HCT116 (cell line): ENCODE data around the gene RPL38. TPM values are rescaled to one million over a fixed set of nuclear protein-coding genes. Genes with fewer than 3 reads are reported as not detected.
A peak's percentile ranks its signal among the peaks of the same experiment; 100 is the strongest.

Source experiments
- ATAC-seq: fragments of 200-7000 bp; cut with Tn5 transposase; 2 replicates; pipeline ENCODE4 v1.9.1; 2020; ENCODE audit warnings: mild to moderate bottlenecking, moderate library complexity
- BruUV-seq: library from RNA; stranded (reverse); fragments of 400-500 nt; replicated peaks from 2 replicates; lab custom pipeline; 2021; lab: Mats Ljungman, UMichigan
- CTCF ChIA-PET: fragments of 300-600 bp; sonication (Branson Sonifier 250); formaldehyde crosslinking; loops from one replicate; lab custom pipeline; 2021; ENCODE audit warnings: antibody characterized with exemption; lab: Charles Lee
- POLR2A ChIA-PET: fragments of 300-600, 350-600 bp; sonication (Branson Sonifier 250); formaldehyde crosslinking; loops from one replicate; lab custom pipeline; 2021; ENCODE audit warnings: antibody characterized with exemption; lab: Charles Lee
- RAD21 ChIA-PET, 2 experiments: fragments of 300-600 bp; sonication (Branson Sonifier 250); formaldehyde crosslinking; loops; one replicate each; lab custom pipeline; 2023; ENCODE audit warnings: low total read pairs in 2 of 2; ENCODE audit not compliant: uncharacterized antibody in 2 of 2, unreplicated experiment in 2 of 2, low non-redundant PET in 1 of 2; lab: Charles Lee
- DNase-seq: peaks from one replicate; pipeline ENCODE4 v3.0.0-alpha.2; 2010; ENCODE audit warnings: low read depth, low spot score
- H2AFZ ChIP-seq: fragments of 200-600 bp; shearing (Covaris generic), sonication (generic); 2 replicates; pipeline ENCODE4 v1.6.1; 2017; ENCODE audit warnings: low read depth, mixed run types, mixed read lengths, antibody characterized with exemption, low read length; ENCODE audit not compliant: poor library complexity, severe bottlenecking
- H3K27ac ChIP-seq: 2 replicates; pipeline ENCODE4 v1.5.1; 2012; ENCODE audit warnings: low read depth, low read length
- H3K27me3 ChIP-seq: fragments of 200-600 bp; sonication (generic); 2 replicates; pipeline ENCODE4 v1.6.1; 2016; ENCODE audit warnings: mixed run types, low read length, mixed read lengths; ENCODE audit not compliant: insufficient read depth
- H3K36me3 ChIP-seq, 2 experiments: fragments of 200-500 bp in 1 of 2; fragments of 200-600 bp in 1 of 2; sonication (Bioruptor generic) in 1 of 2; sonication (generic) in 1 of 2; 2 replicates each; pipeline versions ENCODE4 v1.5.1 to v1.6.1; 2014 to 2016; ENCODE audit warnings: low read length in 2 of 2, inconsistent platforms in 1 of 2, mixed read lengths in 1 of 2, mixed run types in 1 of 2; ENCODE audit not compliant: insufficient read depth in 2 of 2, control insufficient read depth in 1 of 2
- H3K4me1 ChIP-seq, 2 experiments: fragments of 200-600 bp in 1 of 2; sonication (generic) in 1 of 2; 2 replicates each; pipeline versions ENCODE4 v1.5.1 to v1.6.1; 2012 to 2017; ENCODE audit warnings: low read length in 2 of 2, inconsistent platforms in 1 of 2, mild to moderate bottlenecking in 1 of 2, mixed read lengths in 1 of 2, mixed run types in 1 of 2, moderate library complexity in 1 of 2; ENCODE audit not compliant: insufficient read depth in 2 of 2, control insufficient read depth in 1 of 2
- H3K4me2 ChIP-seq: fragments of 200-600 bp; sonication (generic); 2 replicates; pipeline ENCODE4 v1.6.1; 2017; ENCODE audit warnings: mixed run types, low read length, mixed read lengths
- H3K4me3 ChIP-seq, 2 experiments: fragments of 200-600 bp in 1 of 2; sonication (generic) in 1 of 2; replicated peaks in 1 of 2; 2 replicates each; pipeline ENCODE4 v1.5.1; 2011 to 2016; ENCODE audit warnings: low read length in 2 of 2, control low read depth in 1 of 2, low read depth in 1 of 2, mild to moderate bottlenecking in 1 of 2, mixed read lengths in 1 of 2, mixed run types in 1 of 2
- H3K79me2 ChIP-seq: fragments of 200-600 bp; sonication (generic); 2 replicates; pipeline ENCODE4 v1.6.1; 2017; ENCODE audit warnings: mild to moderate bottlenecking, mixed run types, low read length, moderate library complexity, mixed read lengths; ENCODE audit not compliant: insufficient read depth
- H3K9ac ChIP-seq: fragments of 200-600 bp; sonication (generic); 2 replicates; pipeline ENCODE4 v1.6.1; 2016; ENCODE audit warnings: low read length, mixed read lengths
- H3K9me2 ChIP-seq: fragments of 200-600 bp; sonication (generic), shearing (Covaris generic); 2 replicates; pipeline ENCODE4 v1.6.1; 2017; ENCODE audit warnings: mixed run types, mild to moderate bottlenecking, moderate library complexity; ENCODE audit not compliant: insufficient read depth
- H3K9me3 ChIP-seq, 2 experiments: fragments of 200-500 bp in 1 of 2; fragments of 200-600 bp in 1 of 2; sonication (Bioruptor generic) in 1 of 2; sonication (generic) in 1 of 2; 2 replicates each; pipeline ENCODE4 v1.6.1; 2014 to 2017; ENCODE audit warnings: low read length in 2 of 2, mixed read lengths in 2 of 2, inconsistent platforms in 1 of 2, low read depth in 1 of 2, mild to moderate bottlenecking in 1 of 2, mixed run types in 1 of 2, moderate library complexity in 1 of 2; ENCODE audit not compliant: control insufficient read depth in 1 of 2, insufficient read depth in 1 of 2
- H4K20me1 ChIP-seq: fragments of 200-600 bp; sonication (generic), shearing (Covaris generic); 2 replicates; pipeline ENCODE4 v1.6.1; 2017; ENCODE audit warnings: mixed run types, mild to moderate bottlenecking, moderate library complexity; ENCODE audit not compliant: insufficient read depth
- CBX3 ChIP-seq: IDR thresholded peaks from 2 replicates; pipeline ENCODE4 v1.6.1; 2012; ENCODE audit warnings: low read depth
- CEBPB ChIP-seq: IDR thresholded peaks from 2 replicates; pipeline ENCODE4 v1.6.1; 2012; ENCODE audit warnings: low read depth
- EGR1 ChIP-seq: IDR thresholded peaks from 2 replicates; pipeline ENCODE4 v1.6.1; 2012; ENCODE audit warnings: low read depth
- ELF1 ChIP-seq: IDR thresholded peaks from 2 replicates; pipeline ENCODE4 v1.6.1; 2012; ENCODE audit warnings: low read depth, borderline replicate concordance
- EZH2phosphoT487 ChIP-seq: fragments of 200-600 bp; IDR thresholded peaks from 2 replicates; pipeline ENCODE4 v1.6.1; 2018; ENCODE audit warnings: antibody characterized with exemption, borderline replicate concordance
- FOSL1 ChIP-seq: IDR thresholded peaks from 2 replicates; pipeline ENCODE4 v1.6.1; 2012; ENCODE audit warnings: low read depth
- JUND ChIP-seq: IDR thresholded peaks from 2 replicates; pipeline ENCODE4 v1.6.1; 2012
- POLR2AphosphoS5 ChIP-seq: IDR thresholded peaks from 2 replicates; pipeline ENCODE4 v1.6.1; 2011; ENCODE audit warnings: mild to moderate bottlenecking, low read depth, low read length, moderate library complexity
- SIN3A ChIP-seq: IDR thresholded peaks from 2 replicates; pipeline ENCODE4 v1.6.1; 2012; ENCODE audit warnings: low read depth
- SRF ChIP-seq: IDR thresholded peaks from 2 replicates; pipeline ENCODE4 v1.6.1; 2012; ENCODE audit warnings: low read depth
- TCF7L2 ChIP-seq: IDR thresholded peaks from 2 replicates; pipeline ENCODE4 v1.7.0; 2011; ENCODE audit warnings: borderline replicate concordance, inconsistent platforms; ENCODE audit not compliant: insufficient read depth, insufficient read length; ENCODE audit errors: extremely low read depth
- YY1 ChIP-seq: IDR thresholded peaks from 2 replicates; pipeline ENCODE4 v1.6.1; 2011; ENCODE audit warnings: low read length, low read depth, moderate library complexity, mild to moderate bottlenecking; ENCODE audit not compliant: insufficient replicate concordance; ENCODE audit errors: extremely low read depth
- ZNF274 ChIP-seq: fragments of 200-500 bp; sonication (Bioruptor generic); IDR thresholded peaks from 2 replicates; pipeline ENCODE4 v1.6.1; 2014; ENCODE audit warnings: mild to moderate bottlenecking, low read depth, low read length, inconsistent platforms
- intact Hi-C: fragments of 100-400 bp; cut with micrococcal nuclease; formaldehyde crosslinking; loops from 2 replicates; pipeline ENCODE4 v1.10.0; 2022
- total RNA-seq: library from RNA; stranded (reverse); gene quantifications from one replicate; pipeline ENCODE4 v1.2.1, GENCODE V29; 2021; ENCODE audit not compliant: unreplicated experiment
- TF ChIP-seq, protein P1 (sequence below): IDR thresholded peaks from 2 replicates; pipeline ENCODE4 v1.6.1; 2012
- TF ChIP-seq, protein P2 (sequence below): IDR thresholded peaks from 2 replicates; pipeline ENCODE4 v1.6.1; 2012; ENCODE audit warnings: low read depth
- TF ChIP-seq, protein P3 (sequence below): IDR thresholded peaks from 2 replicates; pipeline ENCODE4 v1.6.1; 2012

The RPL38 gene
- total RNA-seq, 1 experiment from 2014 or later: 1,628 TPM

DNA sequence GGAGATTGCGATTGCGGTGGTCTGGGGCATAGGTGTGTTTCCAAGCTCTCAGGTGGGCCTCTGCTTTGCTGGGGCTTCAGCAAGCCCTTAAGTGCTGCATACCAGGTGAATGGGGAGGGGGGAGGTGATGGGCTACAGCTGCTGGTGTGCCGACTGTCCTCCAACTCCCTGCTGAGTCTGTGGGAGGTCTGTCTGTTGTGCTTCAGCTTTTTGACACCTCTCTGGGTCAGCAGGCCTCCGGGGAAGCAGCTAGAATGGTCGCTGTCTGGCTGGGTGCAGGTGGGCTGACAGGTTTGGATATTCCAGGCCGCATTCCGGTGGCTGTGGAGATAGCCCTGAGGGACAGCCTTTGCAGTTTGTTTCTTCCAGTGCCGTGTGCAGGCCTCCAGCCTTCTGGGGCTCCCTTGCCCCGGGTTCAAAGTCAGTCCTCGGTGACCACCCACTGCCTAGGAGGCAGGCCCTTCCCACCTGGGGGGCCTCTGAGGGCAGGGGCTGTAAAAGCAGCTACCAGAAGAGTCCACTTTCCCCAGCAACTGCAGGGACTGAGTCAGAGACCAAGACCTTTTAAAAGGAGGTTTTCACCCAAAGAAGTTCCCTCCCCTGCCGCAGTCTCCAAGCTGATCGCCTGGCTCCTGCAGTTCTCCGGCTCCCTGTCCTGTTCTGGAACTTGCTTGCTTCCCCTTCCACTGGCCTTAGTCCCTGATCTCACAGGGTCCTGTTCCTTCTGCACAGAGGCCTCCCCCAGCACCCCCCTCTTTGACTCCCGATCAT is 7.8 kb downstream of the RPL38 start:
- DNase-seq (no peak), ATAC-seq (peak; percentile 5; the same call in 1 of the 2 replicates)
- POLR2A ChIA-PET: interaction anchor here (0.8 to 1.5 kb wide), 3 partner anchors 8 to 90 kb away, joined by 3 to 4 read pairs (median 3); partner anchors contain the start of gene RPL38
- H3K79me2 ChIP-seq: peaks cover 37% of the 10 kb centered on the region
- H4K20me1 ChIP-seq: peaks cover 38% of the 10 kb centered on the region; the same call in 1 of the 2 replicates
- H3K4me3 ChIP-seq: peak overlapping the region; percentile 75 to 77; a peak in 3 of 4 replicates
- peak overlapping the region; percentile 97 for H3K4me2 ChIP-seq
- intact Hi-C loops: loop anchor here (5.0 kb wide), 3 partner anchors 141 to 321 kb away; partner anchors contain the start of gene CD300LB
- H3K36me3 ChIP-seq: peaks cover 32 to 38% of the 10 kb centered on the region in 2 experiments; a peak in 3 of 4 replicates
- H3K4me1 ChIP-seq: peaks cover 25 to 71% of the 10 kb centered on the region in 2 experiments
- no peaks in the 10 kb centered on the region for H3K9me3 ChIP-seq
- H3K9me2 ChIP-seq: no peaks in the 10 kb centered on the region
- peak overlapping the region; percentile 72 for H3K9ac ChIP-seq
- BruUV-seq: no TSS peak
- no peak overlapping the region for H2AFZ ChIP-seq
- CTCF ChIA-PET: interaction anchor here (1.0 to 1.1 kb wide), 2 partner anchors 12 to 85 kb away, joined by 4 to 7 read pairs; no protein-coding TSS in a partner anchor
- RAD21 ChIA-PET: no interaction called here
- H3K27me3 ChIP-seq: no peaks in the 10 kb centered on the region
- TF ChIP-seq CEBPB: no peak
- no peak for TF ChIP-seq SIN3A
- TF ChIP-seq CBX3: no peak
- no peak for TF ChIP-seq SRF
- no peak for TF ChIP-seq TCF7L2
- TF ChIP-seq POLR2AphosphoS5: peak; percentile 26
- peak overlapping the region; percentile 76 for H3K27ac ChIP-seq

DNA sequence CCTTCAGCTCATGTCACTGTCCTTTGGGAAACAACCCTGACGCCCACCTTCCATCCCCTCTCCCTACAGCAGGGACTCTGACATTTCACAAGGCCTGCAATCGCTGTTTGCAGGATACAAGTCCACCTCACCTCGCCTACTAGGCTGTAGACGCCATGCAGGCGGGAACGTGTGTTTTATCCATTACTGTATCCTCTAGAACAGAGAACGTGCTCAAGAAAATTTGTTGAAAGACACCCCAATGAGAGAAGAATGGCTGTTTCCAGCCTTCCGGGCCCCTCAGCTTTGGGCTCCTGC is 8.4 kb downstream of the RPL38 start:
- CTCF ChIA-PET: interaction anchor here (1.1 kb wide), 1 partner anchor 13 kb away, joined by 7 read pairs; no protein-coding TSS in a partner anchor
- H3K4me3 ChIP-seq: peak overlapping the region; percentile 75 to 77
- no peak for ATAC-seq
- no peak for TF ChIP-seq CBX3
- no peak for TF ChIP-seq POLR2AphosphoS5
- no peak for TF ChIP-seq SIN3A
- no peak for TF ChIP-seq FOSL1
- TF ChIP-seq, protein P1, sequence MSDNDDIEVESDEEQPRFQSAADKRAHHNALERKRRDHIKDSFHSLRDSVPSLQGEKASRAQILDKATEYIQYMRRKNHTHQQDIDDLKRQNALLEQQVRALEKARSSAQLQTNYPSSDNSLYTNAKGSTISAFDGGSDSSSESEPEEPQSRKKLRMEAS: no peak
- TF ChIP-seq ELF1: no peak
- TF ChIP-seq EZH2phosphoT487: no peak
- no peak for TF ChIP-seq JUND
- TF ChIP-seq, protein P2, sequence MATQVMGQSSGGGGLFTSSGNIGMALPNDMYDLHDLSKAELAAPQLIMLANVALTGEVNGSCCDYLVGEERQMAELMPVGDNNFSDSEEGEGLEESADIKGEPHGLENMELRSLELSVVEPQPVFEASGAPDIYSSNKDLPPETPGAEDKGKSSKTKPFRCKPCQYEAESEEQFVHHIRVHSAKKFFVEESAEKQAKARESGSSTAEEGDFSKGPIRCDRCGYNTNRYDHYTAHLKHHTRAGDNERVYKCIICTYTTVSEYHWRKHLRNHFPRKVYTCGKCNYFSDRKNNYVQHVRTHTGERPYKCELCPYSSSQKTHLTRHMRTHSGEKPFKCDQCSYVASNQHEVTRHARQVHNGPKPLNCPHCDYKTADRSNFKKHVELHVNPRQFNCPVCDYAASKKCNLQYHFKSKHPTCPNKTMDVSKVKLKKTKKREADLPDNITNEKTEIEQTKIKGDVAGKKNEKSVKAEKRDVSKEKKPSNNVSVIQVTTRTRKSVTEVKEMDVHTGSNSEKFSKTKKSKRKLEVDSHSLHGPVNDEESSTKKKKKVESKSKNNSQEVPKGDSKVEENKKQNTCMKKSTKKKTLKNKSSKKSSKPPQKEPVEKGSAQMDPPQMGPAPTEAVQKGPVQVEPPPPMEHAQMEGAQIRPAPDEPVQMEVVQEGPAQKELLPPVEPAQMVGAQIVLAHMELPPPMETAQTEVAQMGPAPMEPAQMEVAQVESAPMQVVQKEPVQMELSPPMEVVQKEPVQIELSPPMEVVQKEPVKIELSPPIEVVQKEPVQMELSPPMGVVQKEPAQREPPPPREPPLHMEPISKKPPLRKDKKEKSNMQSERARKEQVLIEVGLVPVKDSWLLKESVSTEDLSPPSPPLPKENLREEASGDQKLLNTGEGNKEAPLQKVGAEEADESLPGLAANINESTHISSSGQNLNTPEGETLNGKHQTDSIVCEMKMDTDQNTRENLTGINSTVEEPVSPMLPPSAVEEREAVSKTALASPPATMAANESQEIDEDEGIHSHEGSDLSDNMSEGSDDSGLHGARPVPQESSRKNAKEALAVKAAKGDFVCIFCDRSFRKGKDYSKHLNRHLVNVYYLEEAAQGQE: no peak
- no peak for TF ChIP-seq EGR1
- no peak for TF ChIP-seq YY1
- TF ChIP-seq ZNF274: no peak
- TF ChIP-seq, protein P3, sequence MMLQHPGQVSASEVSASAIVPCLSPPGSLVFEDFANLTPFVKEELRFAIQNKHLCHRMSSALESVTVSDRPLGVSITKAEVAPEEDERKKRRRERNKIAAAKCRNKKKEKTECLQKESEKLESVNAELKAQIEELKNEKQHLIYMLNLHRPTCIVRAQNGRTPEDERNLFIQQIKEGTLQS: no peak

More for the DNA sequence above, 8.4 kb downstream of the RPL38 start:
- RAD21 ChIA-PET: no interaction called here
- Histone ChIP-seq H3K4me1 (peaks cover 25 to 66% of the 10 kb centered on the region in 2 experiments), H3K9ac (peak overlapping the region; percentile 72), H3K4me2 (peak overlapping the region; percentile 97), H3K27me3 (no peaks in the 10 kb centered on the region), H3K36me3 (peaks cover 26 to 34% of the 10 kb centered on the region in 2 experiments; a peak in 3 of 4 replicates), H4K20me1 (peaks cover 36% of the 10 kb centered on the region; the same call in 1 of the 2 replicates), H2AFZ (no peak overlapping the region), H3K79me2 (peaks cover 32% of the 10 kb centered on the region), H3K9me2 (no peaks in the 10 kb centered on the region), H3K9me3 (no peaks in the 10 kb centered on the region), H3K27ac (peak overlapping the region; percentile 76)
- no peak for DNase-seq
- BruUV-seq: no TSS peak
- POLR2A ChIA-PET: interaction anchor here (0.8 to 1.5 kb wide), 2 partner anchors 9 to 89 kb away, joined by 3 read pairs; partner anchors contain the start of gene RPL38
- intact Hi-C loops: loop anchor here (5.0 kb wide), 3 partner anchors 140 to 320 kb away; partner anchors contain the start of gene CD300LB
